Measurements from ENCODE around the gene ABCA6. TPM values are rescaled to one million over a fixed set of nuclear protein-coding genes. Genes with fewer than 3 reads are reported as not detected.
"Not testable (repeated sequence)": the region's sequence is repeated elsewhere in the genome, so short reads cannot be mapped to it uniquely, and the experiment has no call there.

ABCA6 gene
- not detected for total RNA-seq

- intact Hi-C loops (cut with micrococcal nuclease): loop anchor here (10.0 kb wide), 1 partner anchor 107 kb away; no protein-coding TSS in a partner anchor
- no peak within 1 kb of the TSS for H3K4me3 Mint-ChIP-seq
- no peaks in the 10 kb centered on the region for H3K36me3 Mint-ChIP-seq
- no peaks in the 10 kb centered on the region for H3K9me3 Mint-ChIP-seq
- POLR2A ChIA-PET: no interaction called here
- CTCF ChIA-PET: no interaction called here
- H3K4me1 Mint-ChIP-seq (ENCODE audit: low read depth): no peaks in the 10 kb centered on the region
- peaks cover 2% of the 10 kb centered on the region for H3K27me3 Mint-ChIP-seq
- no peak within 1 kb of the TSS for H3K27ac Mint-ChIP-seq
- no peak for DNase-seq
Observed at GRCh38 chr17:69141431-69142174, at the start of gene ABCA6. ABCA6 (minus strand) TSS chr17:69141895; CDS start chr17:69140703, 1,192 bp downstream.

- Mint-ChIP-seq H3K4me3 (no peak overlapping the region), H3K36me3 (no peaks in the 10 kb centered on the region), H3K9me3 (no peaks in the 10 kb centered on the region), H3K27ac (no peak overlapping the region), H3K4me1 (ENCODE audit: low read depth) (no peaks in the 10 kb centered on the region), H3K27me3 (no peaks in the 10 kb centered on the region)
- intact Hi-C loops (cut with micrococcal nuclease): no loop called here
- POLR2A ChIA-PET: no interaction called here
- DNase-seq: no peak
- CTCF ChIA-PET: no interaction called here
Observed at GRCh38 chr17:69188796-69189195, 47.1 kb upstream of the ABCA6 start.

GRCh38 chr17:69188064-69188463 is 46.4 kb upstream of the ABCA6 start:
- Mint-ChIP-seq H3K27ac (no peak overlapping the region), H3K4me1 (ENCODE audit: low read depth) (no peaks in the 10 kb centered on the region), H3K36me3 (no peaks in the 10 kb centered on the region), H3K4me3 (no peak overlapping the region), H3K9me3 (no peaks in the 10 kb centered on the region), H3K27me3 (no peaks in the 10 kb centered on the region)
- ChIA-PET POLR2A (no interaction called here), CTCF (no interaction called here)
- intact Hi-C loops (cut with micrococcal nuclease): no loop called here
- DNase-seq: no peak

- DNase-seq: no peak
- intact Hi-C loops (cut with micrococcal nuclease): no loop called here
- Mint-ChIP-seq H3K9me3 (no peaks in the 10 kb centered on the region), H3K4me1 (ENCODE audit: low read depth) (no peaks in the 10 kb centered on the region), H3K36me3 (no peaks in the 10 kb centered on the region), H3K27me3 (no peaks in the 10 kb centered on the region), H3K4me3 (no peak overlapping the region), H3K27ac (no peak overlapping the region)
- CTCF ChIA-PET: no interaction called here
- POLR2A ChIA-PET: no interaction called here
Observed at GRCh38 chr17:69187294-69187693, 45.6 kb upstream of the ABCA6 start.

DNA sequence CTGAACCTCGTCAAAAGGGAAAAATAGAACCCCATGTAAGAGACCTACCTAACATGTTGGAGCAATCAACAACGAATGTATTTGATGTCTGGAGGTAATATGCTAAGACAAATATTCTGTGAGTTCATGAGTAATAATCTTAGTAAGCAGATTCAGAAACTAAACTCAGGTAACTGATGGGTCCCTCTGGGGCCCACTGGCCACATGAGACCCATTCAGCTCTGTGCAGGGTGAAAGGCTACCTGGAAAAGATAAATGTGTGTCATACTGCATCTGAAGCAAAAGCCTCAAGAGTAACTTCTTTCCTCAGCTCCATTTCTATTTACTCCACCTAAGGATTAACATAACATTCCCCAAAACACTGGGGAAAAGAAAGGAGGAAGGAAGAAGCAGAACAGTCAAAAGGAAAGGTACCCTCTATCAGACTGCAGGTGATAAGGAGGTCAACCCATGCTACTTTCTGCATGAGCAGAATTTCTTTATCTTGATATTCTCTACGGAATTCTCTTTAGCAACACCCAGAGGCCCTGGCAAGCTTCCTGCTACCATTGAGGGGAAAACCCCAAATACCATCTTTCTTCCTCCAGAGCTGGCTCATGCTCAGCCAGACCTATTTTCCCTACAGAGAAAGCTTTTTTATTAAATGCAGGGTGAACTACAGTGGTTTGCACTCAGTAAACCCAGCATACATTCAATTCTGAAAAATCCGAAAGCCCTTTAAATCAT is 37.7 kb upstream of the ABCA6 start:
- H3K4me1 Mint-ChIP-seq (ENCODE audit: low read depth): no peaks in the 10 kb centered on the region
- no peaks in the 10 kb centered on the region for H3K36me3 Mint-ChIP-seq
- intact Hi-C loops (cut with micrococcal nuclease): no loop called here
- ChIA-PET POLR2A (no interaction called here), CTCF (no interaction called here)
- H3K9me3 Mint-ChIP-seq: no peaks in the 10 kb centered on the region
- no peak for DNase-seq
- H3K27me3 Mint-ChIP-seq: no peaks in the 10 kb centered on the region
- no peak overlapping the region for H3K4me3 Mint-ChIP-seq
- no peak overlapping the region for H3K27ac Mint-ChIP-seq

- intact Hi-C loops (cut with micrococcal nuclease): no loop called here
- no peaks in the 10 kb centered on the region for H3K27me3 Mint-ChIP-seq
- no peak overlapping the region for H3K4me3 Mint-ChIP-seq
- H3K4me1 Mint-ChIP-seq (ENCODE audit: low read depth): no peaks in the 10 kb centered on the region
- ChIA-PET CTCF (no interaction called here), POLR2A (no interaction called here)
- H3K36me3 Mint-ChIP-seq: no peaks in the 10 kb centered on the region
- DNase-seq: no peak
- H3K27ac Mint-ChIP-seq: no peak overlapping the region
- H3K9me3 Mint-ChIP-seq: no peaks in the 10 kb centered on the region
Observed at GRCh38 chr17:69176457-69176795, 34.7 kb upstream of the ABCA6 start.

GRCh38 chr17:69175625-69176456 is 34.1 kb upstream of the ABCA6 start:
- H3K36me3 Mint-ChIP-seq: no peaks in the 10 kb centered on the region
- H3K27me3 Mint-ChIP-seq: no peaks in the 10 kb centered on the region
- intact Hi-C loops (cut with micrococcal nuclease): no loop called here
- no peak overlapping the region for H3K27ac Mint-ChIP-seq
- CTCF ChIA-PET: no interaction called here
- DNase-seq: no peak
- no peaks in the 10 kb centered on the region for H3K4me1 Mint-ChIP-seq (ENCODE audit: low read depth)
- POLR2A ChIA-PET: no interaction called here
- H3K9me3 Mint-ChIP-seq: no peaks in the 10 kb centered on the region
- no peak overlapping the region for H3K4me3 Mint-ChIP-seq

GRCh38 chr17:69175262-69175624 is 33.5 kb upstream of the ABCA6 start:
- ChIA-PET POLR2A (no interaction called here), CTCF (no interaction called here)
- no peak overlapping the region for H3K4me3 Mint-ChIP-seq
- H3K27me3 Mint-ChIP-seq: no peaks in the 10 kb centered on the region
- H3K4me1 Mint-ChIP-seq (ENCODE audit: low read depth): no peaks in the 10 kb centered on the region
- intact Hi-C loops (cut with micrococcal nuclease): no loop called here
- no peak for DNase-seq
- H3K27ac Mint-ChIP-seq: no peak overlapping the region
- no peaks in the 10 kb centered on the region for H3K36me3 Mint-ChIP-seq
- no peaks in the 10 kb centered on the region for H3K9me3 Mint-ChIP-seq

- no peaks in the 10 kb centered on the region for H3K4me1 Mint-ChIP-seq (ENCODE audit: low read depth)
- no peak overlapping the region for H3K4me3 Mint-ChIP-seq
- no peak for DNase-seq
- CTCF ChIA-PET: no interaction called here
- no peaks in the 10 kb centered on the region for H3K9me3 Mint-ChIP-seq
- H3K36me3 Mint-ChIP-seq: no peaks in the 10 kb centered on the region
- intact Hi-C loops (cut with micrococcal nuclease): no loop called here
- H3K27ac Mint-ChIP-seq: no peak overlapping the region
- H3K27me3 Mint-ChIP-seq: no peaks in the 10 kb centered on the region
- POLR2A ChIA-PET: no interaction called here
Observed at GRCh38 chr17:69173118-69173517, 31.4 kb upstream of the ABCA6 start.

DNA sequence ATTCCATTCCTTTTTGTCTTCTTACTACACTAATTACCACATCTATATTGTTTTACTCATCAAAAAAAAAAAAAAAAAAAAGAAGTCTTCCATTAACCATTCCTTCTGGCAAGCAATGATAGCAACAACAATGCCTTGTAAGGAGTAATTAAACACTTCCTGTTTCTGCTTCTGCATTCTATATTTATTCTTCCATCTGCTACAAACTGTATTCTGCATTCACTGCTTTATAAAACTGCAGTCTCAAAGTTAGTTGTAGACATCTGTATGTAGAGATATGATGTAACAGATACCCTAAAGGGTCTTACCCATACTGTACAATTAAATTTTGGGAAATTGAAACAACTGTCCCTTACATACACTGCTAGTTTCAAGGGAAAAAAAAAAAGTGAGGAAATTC is 28.7 kb upstream of the ABCA6 start:
- Mint-ChIP-seq H3K36me3 (no peaks in the 10 kb centered on the region), H3K9me3 (no peaks in the 10 kb centered on the region), H3K4me1 (ENCODE audit: low read depth) (no peaks in the 10 kb centered on the region), H3K4me3 (no peak overlapping the region), H3K27me3 (no peaks in the 10 kb centered on the region), H3K27ac (no peak overlapping the region)
- no peak for DNase-seq
- intact Hi-C loops (cut with micrococcal nuclease): no loop called here
- POLR2A ChIA-PET: no interaction called here
- CTCF ChIA-PET: no interaction called here

DNA sequence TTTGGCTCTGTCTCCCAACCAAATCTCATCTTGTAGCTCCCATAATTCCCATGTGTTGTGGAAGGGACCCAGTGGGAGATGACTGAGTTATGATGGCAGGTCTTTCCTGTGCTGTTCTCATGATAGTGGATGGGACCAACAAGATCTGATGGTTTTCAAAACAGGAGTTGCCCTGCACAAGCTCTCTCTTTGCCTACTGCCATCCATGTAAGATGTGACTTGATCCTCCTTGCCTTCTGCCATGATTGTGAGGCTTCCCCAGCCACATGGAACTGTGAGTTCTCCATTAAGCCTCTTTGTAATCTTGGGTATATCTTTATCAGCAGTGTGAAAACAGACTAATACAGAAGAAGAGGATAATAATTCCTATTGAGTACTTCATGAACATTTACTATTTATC is 26.9 kb upstream of the ABCA6 start:
- H3K36me3 Mint-ChIP-seq; intact Hi-C loops (cut with micrococcal nuclease); H3K27ac Mint-ChIP-seq; POLR2A ChIA-PET; DNase-seq; H3K4me3 Mint-ChIP-seq; H3K9me3 Mint-ChIP-seq; CTCF ChIA-PET; H3K27me3 Mint-ChIP-seq; H3K4me1 Mint-ChIP-seq (ENCODE audit: low read depth): not testable (repeated sequence)

GRCh38 chr17:69166957-69167356 is 25.3 kb upstream of the ABCA6 start:
- DNase-seq: no peak
- POLR2A ChIA-PET: no interaction called here
- no peaks in the 10 kb centered on the region for H3K4me1 Mint-ChIP-seq (ENCODE audit: low read depth)
- no peaks in the 10 kb centered on the region for H3K27me3 Mint-ChIP-seq
- CTCF ChIA-PET: no interaction called here
- no peak overlapping the region for H3K27ac Mint-ChIP-seq
- H3K4me3 Mint-ChIP-seq: no peak overlapping the region
- intact Hi-C loops (cut with micrococcal nuclease): no loop called here
- H3K9me3 Mint-ChIP-seq: no peaks in the 10 kb centered on the region
- no peaks in the 10 kb centered on the region for H3K36me3 Mint-ChIP-seq

GRCh38 chr17:69164206-69164605 is 22.5 kb upstream of the ABCA6 start:
- Mint-ChIP-seq H3K9me3 (no peaks in the 10 kb centered on the region), H3K4me3 (no peak overlapping the region), H3K4me1 (ENCODE audit: low read depth) (no peaks in the 10 kb centered on the region), H3K36me3 (no peaks in the 10 kb centered on the region), H3K27me3 (no peaks in the 10 kb centered on the region), H3K27ac (no peak overlapping the region)
- ChIA-PET CTCF (no interaction called here), POLR2A (no interaction called here)
- intact Hi-C loops (cut with micrococcal nuclease): no loop called here
- no peak for DNase-seq
